OCI-LY3 (cell line): ENCODE measurements around the gene SMCO1.
A peak's percentile ranks its signal among the peaks of the same experiment; 100 is the strongest.

Experiments used
- H2AFZ ChIP-seq: fragments of 200-600, 300-600 bp; shearing (Covaris generic); 2 replicates; pipeline ENCODE4 v1.6.0; 2014; ENCODE audit warnings: antibody characterized with exemption, low read depth, low read length
- H3K27ac ChIP-seq: fragments of 200-600, 300-600 bp; sonication (generic); 2 replicates; pipeline ENCODE4 v1.5.1; 2014; ENCODE audit warnings: mild to moderate bottlenecking, low read length, moderate library complexity, mixed read lengths
- H3K27me3 ChIP-seq: fragments of 200-600, 300-600 bp; sonication (generic); 2 replicates; pipeline ENCODE4 v1.6.1; 2014; ENCODE audit warnings: low read depth, low read length, mixed read lengths
- H3K36me3 ChIP-seq: fragments of 200-600, 300-600 bp; sonication (generic); replicated peaks from 2 replicates; pipeline ENCODE3; 2014; ENCODE audit warnings: low read depth, low read length, mixed read lengths
- H3K4me1 ChIP-seq: fragments of 300-600, 200-600 bp; sonication (generic); 2 replicates; pipeline ENCODE4 v1.6.1; 2014; ENCODE audit warnings: low read length, mixed read lengths
- H3K4me2 ChIP-seq: fragments of 200-600, 300-600 bp; sonication (generic); 2 replicates; pipeline ENCODE4 v1.6.1; 2014; ENCODE audit warnings: low read length, mixed read lengths
- H3K4me3 ChIP-seq: fragments of 300-600, 200-600 bp; sonication (generic); 2 replicates; pipeline ENCODE4 v1.5.1; 2014; ENCODE audit warnings: antibody characterized with exemption, mild to moderate bottlenecking, low read length, moderate library complexity
- H3K79me2 ChIP-seq: fragments of 300-600, 200-600 bp; shearing (Covaris generic); 2 replicates; pipeline ENCODE4 v1.6.1; 2014; ENCODE audit warnings: mild to moderate bottlenecking, low read length, mixed read lengths
- H3K9ac ChIP-seq: fragments of 300-600, 200-600 bp; shearing (Covaris generic); 2 replicates; pipeline ENCODE4 v1.6.0; 2014; ENCODE audit warnings: mild to moderate bottlenecking, low read length, moderate library complexity
- H3K9me3 ChIP-seq: fragments of 200-600, 300-600 bp; shearing (Covaris generic); 2 replicates; pipeline ENCODE4 v1.6.1; 2014; ENCODE audit warnings: low read length, mixed read lengths; ENCODE audit not compliant: insufficient read depth
- H4K20me1 ChIP-seq: fragments of 200-600, 300-600 bp; sonication (generic); 2 replicates; pipeline ENCODE4 v1.6.1; 2016; ENCODE audit warnings: low read length, mixed read lengths; ENCODE audit not compliant: insufficient read depth
- EZH2phosphoT487 ChIP-seq: fragments of 200-600 bp; shearing (Covaris generic); IDR thresholded peaks from 2 replicates; pipeline ENCODE4 v1.6.1; 2018; ENCODE audit warnings: antibody characterized with exemption, mixed run types, low read depth
- TF ChIP-seq, protein P1 (sequence below): fragments of 200-600, 300-600 bp; sonication (generic); IDR thresholded peaks from 2 replicates; pipeline ENCODE4 v1.5.1; 2014; ENCODE audit warnings: antibody characterized with exemption, low read length, low read depth

Gene SMCO1

DNA sequence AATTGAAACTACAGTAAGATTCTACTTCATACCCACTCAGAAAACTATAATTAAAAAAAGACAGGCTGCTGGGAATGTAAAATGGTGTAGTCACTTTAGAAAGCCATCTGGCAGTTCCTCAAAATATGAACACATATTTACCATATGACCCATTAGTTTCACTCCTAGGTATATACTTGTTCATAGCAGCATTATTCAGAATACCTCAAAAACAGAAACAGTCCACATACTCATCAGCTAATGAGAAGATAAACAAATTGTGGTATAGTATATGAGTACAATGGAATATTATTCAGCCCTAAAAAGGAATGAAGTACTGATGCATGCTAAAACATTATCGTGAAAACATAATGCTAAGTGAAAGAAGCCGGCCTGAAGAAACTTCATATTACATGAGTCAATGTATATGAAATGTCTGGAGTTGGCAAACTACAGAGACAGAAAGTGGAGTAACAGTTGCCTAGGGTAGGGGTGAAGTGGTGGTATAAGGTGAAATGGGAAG lies 29.4 kb upstream of the SMCO1 start:
- Histone ChIP-seq H3K9ac (no peak overlapping the region), H2AFZ (no peak overlapping the region), H3K4me1 (no peaks in the 10 kb centered on the region), H3K4me3 (no peak overlapping the region), H3K27me3 (no peaks in the 10 kb centered on the region), H3K27ac (no peak overlapping the region), H3K36me3 (no peaks in the 10 kb centered on the region), H3K4me2 (no peak overlapping the region), H4K20me1 (no peaks in the 10 kb centered on the region), H3K9me3 (no peaks in the 10 kb centered on the region), H3K79me2 (no peaks in the 10 kb centered on the region)
- TF ChIP-seq, protein P1, sequence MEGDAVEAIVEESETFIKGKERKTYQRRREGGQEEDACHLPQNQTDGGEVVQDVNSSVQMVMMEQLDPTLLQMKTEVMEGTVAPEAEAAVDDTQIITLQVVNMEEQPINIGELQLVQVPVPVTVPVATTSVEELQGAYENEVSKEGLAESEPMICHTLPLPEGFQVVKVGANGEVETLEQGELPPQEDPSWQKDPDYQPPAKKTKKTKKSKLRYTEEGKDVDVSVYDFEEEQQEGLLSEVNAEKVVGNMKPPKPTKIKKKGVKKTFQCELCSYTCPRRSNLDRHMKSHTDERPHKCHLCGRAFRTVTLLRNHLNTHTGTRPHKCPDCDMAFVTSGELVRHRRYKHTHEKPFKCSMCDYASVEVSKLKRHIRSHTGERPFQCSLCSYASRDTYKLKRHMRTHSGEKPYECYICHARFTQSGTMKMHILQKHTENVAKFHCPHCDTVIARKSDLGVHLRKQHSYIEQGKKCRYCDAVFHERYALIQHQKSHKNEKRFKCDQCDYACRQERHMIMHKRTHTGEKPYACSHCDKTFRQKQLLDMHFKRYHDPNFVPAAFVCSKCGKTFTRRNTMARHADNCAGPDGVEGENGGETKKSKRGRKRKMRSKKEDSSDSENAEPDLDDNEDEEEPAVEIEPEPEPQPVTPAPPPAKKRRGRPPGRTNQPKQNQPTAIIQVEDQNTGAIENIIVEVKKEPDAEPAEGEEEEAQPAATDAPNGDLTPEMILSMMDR, result no peak
- TF ChIP-seq EZH2phosphoT487, result no peak

DNA sequence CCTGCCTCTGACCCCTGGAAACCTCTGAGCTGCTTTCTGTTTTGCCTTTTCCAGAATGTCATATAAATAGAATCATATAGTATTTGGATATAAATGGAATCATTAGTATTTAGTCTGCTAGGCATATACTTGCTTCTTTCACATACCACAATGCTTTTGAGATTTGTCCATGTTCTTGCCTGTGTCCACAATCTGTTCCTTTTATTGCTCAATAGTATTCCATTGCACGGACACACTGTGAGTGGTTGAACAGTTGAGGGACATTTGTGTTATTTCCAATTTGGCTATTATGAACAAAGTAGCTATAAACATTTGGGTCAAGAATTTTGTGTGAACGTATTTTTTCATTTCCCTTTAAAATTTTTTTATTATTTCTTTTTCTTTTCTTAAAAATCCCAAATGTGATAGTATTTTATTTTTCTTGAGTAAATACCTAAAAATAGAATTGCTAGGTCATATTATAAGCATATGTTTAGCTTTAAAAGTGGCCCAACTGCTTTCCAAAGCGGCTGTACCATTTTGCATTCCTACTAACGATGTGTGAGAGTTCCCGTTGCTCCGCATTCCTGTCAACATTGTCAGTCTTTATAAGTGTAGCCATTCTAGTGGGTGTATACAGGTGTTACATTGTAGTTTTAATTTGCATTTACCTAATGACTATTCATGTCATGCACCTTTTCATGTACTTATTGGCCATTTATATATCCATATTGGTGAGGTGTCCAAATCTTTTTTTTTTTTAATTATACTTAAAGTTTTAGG lies 26.7 kb upstream of the SMCO1 start:
- no peak overlapping the region for H3K9ac ChIP-seq
- H3K79me2 ChIP-seq, result no peaks in the 10 kb centered on the region
- no peak overlapping the region for H3K27ac ChIP-seq
- no peaks in the 10 kb centered on the region for H3K4me1 ChIP-seq
- H3K4me3 ChIP-seq, result no peak overlapping the region
- H3K9me3 ChIP-seq, result no peaks in the 10 kb centered on the region
- H4K20me1 ChIP-seq, result no peaks in the 10 kb centered on the region
- no peak overlapping the region for H2AFZ ChIP-seq
- H3K4me2 ChIP-seq, result no peak overlapping the region
- no peaks in the 10 kb centered on the region for H3K27me3 ChIP-seq
- TF ChIP-seq, protein P1, result no peak
- no peak for TF ChIP-seq EZH2phosphoT487
- H3K36me3 ChIP-seq, result no peaks in the 10 kb centered on the region

DNA sequence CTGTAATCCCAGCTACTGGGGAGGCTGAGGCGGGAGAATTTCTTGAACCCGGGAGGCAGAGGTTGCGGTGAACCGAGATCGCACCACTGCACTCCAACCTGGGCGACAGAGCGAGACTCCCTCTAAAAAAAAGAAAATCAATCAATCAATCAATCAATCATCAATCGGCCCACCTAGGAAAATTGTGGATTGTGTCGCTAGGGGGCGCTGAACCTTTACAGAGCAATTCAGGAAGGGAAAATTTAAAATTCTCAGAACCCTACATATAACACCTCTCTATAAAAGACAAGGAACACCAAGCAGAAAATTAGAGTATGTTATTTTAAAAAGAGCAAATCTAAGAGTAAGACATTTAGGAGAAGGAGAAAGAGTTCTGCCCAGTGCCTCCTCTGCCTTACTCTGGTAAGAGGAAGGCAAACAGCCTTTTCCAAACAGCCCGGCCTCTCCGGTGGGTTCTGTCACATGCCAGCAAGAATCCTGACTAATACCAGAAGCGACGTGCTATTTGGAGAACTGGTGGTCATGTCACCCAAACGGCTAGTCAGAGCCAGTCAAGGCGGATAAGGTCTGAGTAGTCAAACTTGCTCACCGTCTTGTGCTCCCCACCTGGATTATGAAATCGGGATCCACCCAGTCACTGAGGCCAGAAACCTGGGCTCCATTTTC lies 22.3 kb upstream of the SMCO1 start:
- Histone ChIP-seq H4K20me1 (no peaks in the 10 kb centered on the region), H3K9ac (no peak overlapping the region), H3K4me2 (no peak overlapping the region), H3K27me3 (no peaks in the 10 kb centered on the region), H3K9me3 (no peaks in the 10 kb centered on the region), H2AFZ (no peak overlapping the region), H3K36me3 (no peaks in the 10 kb centered on the region), H3K4me1 (no peaks in the 10 kb centered on the region), H3K4me3 (no peak overlapping the region), H3K79me2 (no peaks in the 10 kb centered on the region), H3K27ac (no peak overlapping the region)
- TF ChIP-seq, protein P1, result peak; percentile 78
- TF ChIP-seq EZH2phosphoT487, result no peak

DNA sequence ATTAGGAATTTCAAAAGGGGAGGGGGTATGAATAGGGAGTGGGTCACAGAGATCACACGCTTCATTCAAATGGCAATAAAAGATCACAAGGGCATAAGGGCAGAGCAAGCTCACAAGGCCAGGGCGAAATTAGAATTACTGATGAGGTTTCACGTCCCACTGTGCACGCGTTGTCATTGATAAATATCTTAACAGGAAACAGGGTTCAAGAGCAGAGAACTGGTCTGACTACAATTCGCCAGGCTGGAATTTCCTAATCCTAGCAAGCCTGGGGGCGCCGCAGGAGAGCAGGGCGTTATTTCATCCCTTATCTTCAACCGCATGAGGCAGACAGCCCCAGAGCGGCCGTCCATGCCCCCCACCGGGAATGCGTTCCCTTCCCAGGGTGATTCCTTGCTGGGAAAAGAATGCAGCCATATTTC lies 18.1 kb upstream of the SMCO1 start:
- no peaks in the 10 kb centered on the region for H3K9me3 ChIP-seq
- H3K4me3 ChIP-seq, result no peak overlapping the region
- H3K4me1 ChIP-seq, result no peaks in the 10 kb centered on the region
- no peak overlapping the region for H3K4me2 ChIP-seq
- H3K36me3 ChIP-seq, result peaks cover 2% of the 10 kb centered on the region
- no peaks in the 10 kb centered on the region for H4K20me1 ChIP-seq
- no peak for TF ChIP-seq EZH2phosphoT487
- no peaks in the 10 kb centered on the region for H3K27me3 ChIP-seq
- H3K79me2 ChIP-seq, result no peaks in the 10 kb centered on the region
- no peak overlapping the region for H3K27ac ChIP-seq
- no peak overlapping the region for H3K9ac ChIP-seq
- H2AFZ ChIP-seq, result no peak overlapping the region
